H1 (cell line): ENCODE data around the gene SENP2.

Experiments used
- RAD21 ChIP-seq, 2 experiments: IDR thresholded peaks in 1 of 2; conservative IDR thresholded peaks in 1 of 2; 2 replicates each; pipeline ENCODE4 v1.6.1; 2011; ENCODE audit warnings: low read depth in 2 of 2, low read length in 2 of 2, improper control_type of control experiment in 1 of 2, inconsistent platforms in 1 of 2, mild to moderate bottlenecking in 1 of 2, moderate library complexity in 1 of 2
- SUZ12 ChIP-seq: fragments of 200-600 bp; sonication (generic); IDR thresholded peaks from 2 replicates; pipeline ENCODE4 v1.6.1; 2012; ENCODE audit warnings: mild to moderate bottlenecking, inconsistent platforms, low read length, moderate library complexity, mixed read lengths
- TF ChIP-seq, protein P1 (sequence below), 3 experiments: IDR thresholded peaks; 1 replicate in 2 of 3; 2 replicates in 1 of 3; pipeline versions ENCODE4 v1.5.1 to v1.6.1; 2011; ENCODE audit warnings: low read length in 3 of 3, mild to moderate bottlenecking in 3 of 3, inconsistent platforms in 2 of 3, low read depth in 1 of 3, moderate library complexity in 1 of 3; ENCODE audit not compliant: insufficient read depth in 1 of 3; ENCODE audit errors: control extremely low read depth in 1 of 3

DNA sequence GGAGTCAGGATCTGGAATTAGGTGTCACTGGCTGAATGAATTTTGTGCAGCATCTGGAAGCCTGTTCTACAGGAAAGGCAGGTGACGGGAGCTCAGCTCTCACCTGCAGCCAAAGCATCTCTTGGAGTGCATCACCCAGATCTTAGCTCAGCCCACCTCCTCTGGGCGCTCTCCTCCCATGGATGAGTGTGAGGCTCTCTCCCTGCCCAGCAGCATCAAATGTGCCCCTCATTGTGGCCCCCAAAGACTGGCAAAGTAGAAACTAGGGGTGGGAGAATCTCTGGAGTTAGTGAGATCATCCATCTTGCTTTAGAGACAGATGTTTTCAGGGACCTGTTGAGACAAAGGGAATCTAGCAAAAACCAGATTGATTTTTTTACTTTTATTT, 68.7 kb downstream of the SENP2 start:
- no peak for TF ChIP-seq SUZ12
- TF ChIP-seq, protein P1, sequence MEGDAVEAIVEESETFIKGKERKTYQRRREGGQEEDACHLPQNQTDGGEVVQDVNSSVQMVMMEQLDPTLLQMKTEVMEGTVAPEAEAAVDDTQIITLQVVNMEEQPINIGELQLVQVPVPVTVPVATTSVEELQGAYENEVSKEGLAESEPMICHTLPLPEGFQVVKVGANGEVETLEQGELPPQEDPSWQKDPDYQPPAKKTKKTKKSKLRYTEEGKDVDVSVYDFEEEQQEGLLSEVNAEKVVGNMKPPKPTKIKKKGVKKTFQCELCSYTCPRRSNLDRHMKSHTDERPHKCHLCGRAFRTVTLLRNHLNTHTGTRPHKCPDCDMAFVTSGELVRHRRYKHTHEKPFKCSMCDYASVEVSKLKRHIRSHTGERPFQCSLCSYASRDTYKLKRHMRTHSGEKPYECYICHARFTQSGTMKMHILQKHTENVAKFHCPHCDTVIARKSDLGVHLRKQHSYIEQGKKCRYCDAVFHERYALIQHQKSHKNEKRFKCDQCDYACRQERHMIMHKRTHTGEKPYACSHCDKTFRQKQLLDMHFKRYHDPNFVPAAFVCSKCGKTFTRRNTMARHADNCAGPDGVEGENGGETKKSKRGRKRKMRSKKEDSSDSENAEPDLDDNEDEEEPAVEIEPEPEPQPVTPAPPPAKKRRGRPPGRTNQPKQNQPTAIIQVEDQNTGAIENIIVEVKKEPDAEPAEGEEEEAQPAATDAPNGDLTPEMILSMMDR (IDR thresholded peaks at IDR 0.05; ENCODE audit: control extremely low read depth in 1 of 3, insufficient read depth in 1 of 3, low read depth in 1 of 3, low read length in 3 of 3): no peak
- no peak for TF ChIP-seq RAD21 (IDR thresholded peaks at IDR 0.05 in 1 of 2, conservative IDR thresholded peaks at IDR 0.05 in 1 of 2; ENCODE audit: low read depth in 2 of 2, low read length in 2 of 2)
